Astrocyte (in vitro differentiated cells and primary cell): Measurements from ENCODE around the gene RNF214. TPM values are rescaled to one million over a fixed set of nuclear protein-coding genes. Genes with fewer than 3 reads are reported as not detected.

Source experiments
- DNase-seq: peaks from one replicate; pipeline ENCODE4 v3.0.0-alpha.2; 2010; ENCODE audit warnings: low read depth
- FAIRE-seq: peaks from 2 replicates; lab custom pipeline; 2011; peaks lifted over from hg19 to GRCh38; lab: Jason Lieb, UNC
- H2AFZ ChIP-seq: 2 replicates; pipeline ENCODE4 v1.6.0; 2012; ENCODE audit warnings: low read depth, low read length, inconsistent platforms
- H3K27ac ChIP-seq: 2 replicates; pipeline ENCODE4 v1.5.1; 2011; ENCODE audit warnings: low read depth, low read length, inconsistent platforms
- H3K27me3 ChIP-seq: 2 replicates; pipeline ENCODE4 v1.6.0; 2011; ENCODE audit warnings: low read length, inconsistent platforms; ENCODE audit not compliant: insufficient read depth
- H3K36me3 ChIP-seq: 2 replicates; pipeline ENCODE4 v1.5.1; 2011; ENCODE audit warnings: low read length, inconsistent platforms; ENCODE audit not compliant: insufficient read depth
- H3K4me1 ChIP-seq: 2 replicates; pipeline ENCODE4 v1.5.1; 2011; ENCODE audit warnings: low read length, inconsistent platforms; ENCODE audit not compliant: insufficient read depth
- H3K4me2 ChIP-seq: 2 replicates; pipeline ENCODE4 v1.6.0; 2012; ENCODE audit warnings: low read length, inconsistent platforms
- H3K4me3 ChIP-seq: 2 replicates; pipeline ENCODE4 v1.5.1; 2011; ENCODE audit warnings: low read depth, mild to moderate bottlenecking, low read length, inconsistent platforms; ENCODE audit not compliant: insufficient read depth
- H3K79me2 ChIP-seq: 2 replicates; pipeline ENCODE4 v1.6.0; 2012; ENCODE audit warnings: mild to moderate bottlenecking, low read length, inconsistent platforms; ENCODE audit not compliant: insufficient read depth
- H3K9ac ChIP-seq: 2 replicates; pipeline ENCODE4 v1.6.0; 2012; ENCODE audit warnings: mild to moderate bottlenecking, low read length, inconsistent platforms
- H3K9me3 ChIP-seq: 2 replicates; pipeline ENCODE4 v1.5.1; 2012; ENCODE audit warnings: low read depth, mild to moderate bottlenecking, low read length, inconsistent platforms; ENCODE audit not compliant: insufficient read depth
- H4K20me1 ChIP-seq: 2 replicates; pipeline ENCODE4 v1.6.0; 2012; ENCODE audit warnings: low read length, inconsistent platforms; ENCODE audit not compliant: insufficient read depth
- H3K27ac Mint-ChIP-seq: one replicate; pipeline ENCODE4 v1.8.0; 2021; ENCODE audit warnings: mild to moderate bottlenecking, mixed read lengths; ENCODE audit not compliant: unreplicated experiment
- H3K27me3 Mint-ChIP-seq: one replicate; pipeline ENCODE4 v1.8.0; 2021; ENCODE audit warnings: low read depth, mixed read lengths; ENCODE audit not compliant: unreplicated experiment
- H3K36me3 Mint-ChIP-seq: one replicate; pipeline ENCODE4 v1.8.0; 2021; ENCODE audit warnings: low read depth, mixed read lengths; ENCODE audit not compliant: unreplicated experiment
- H3K4me1 Mint-ChIP-seq: one replicate; pipeline ENCODE4 v1.8.0; 2021; ENCODE audit warnings: low read depth, mixed read lengths; ENCODE audit not compliant: unreplicated experiment
- H3K4me3 Mint-ChIP-seq: one replicate; pipeline ENCODE4 v1.8.0; 2021; ENCODE audit warnings: mild to moderate bottlenecking, moderate library complexity, mixed read lengths; ENCODE audit not compliant: unreplicated experiment
- H3K9me3 Mint-ChIP-seq: one replicate; pipeline ENCODE4 v1.8.0; 2021; ENCODE audit warnings: mild to moderate bottlenecking, mixed read lengths; ENCODE audit not compliant: unreplicated experiment
- EZH2 ChIP-seq: IDR thresholded peaks from 2 replicates; pipeline ENCODE4 v1.6.1; 2012; ENCODE audit warnings: mild to moderate bottlenecking, low read length, inconsistent platforms; ENCODE audit not compliant: insufficient read depth
- total RNA-seq: library from RNA; stranded (reverse); gene quantifications from 2 replicates; pipeline ENCODE4 v1.2.1, GENCODE V29; 2021
- TF ChIP-seq, protein P1 (sequence below): IDR thresholded peaks from 2 replicates; pipeline ENCODE4 v1.5.1; 2011; ENCODE audit warnings: low read depth, mild to moderate bottlenecking, inconsistent platforms, low read length, moderate library complexity; ENCODE audit not compliant: insufficient read depth

The RNF214 gene
- total RNA-seq, 1 donor from 2014 or later = 23.6 TPM

DNA sequence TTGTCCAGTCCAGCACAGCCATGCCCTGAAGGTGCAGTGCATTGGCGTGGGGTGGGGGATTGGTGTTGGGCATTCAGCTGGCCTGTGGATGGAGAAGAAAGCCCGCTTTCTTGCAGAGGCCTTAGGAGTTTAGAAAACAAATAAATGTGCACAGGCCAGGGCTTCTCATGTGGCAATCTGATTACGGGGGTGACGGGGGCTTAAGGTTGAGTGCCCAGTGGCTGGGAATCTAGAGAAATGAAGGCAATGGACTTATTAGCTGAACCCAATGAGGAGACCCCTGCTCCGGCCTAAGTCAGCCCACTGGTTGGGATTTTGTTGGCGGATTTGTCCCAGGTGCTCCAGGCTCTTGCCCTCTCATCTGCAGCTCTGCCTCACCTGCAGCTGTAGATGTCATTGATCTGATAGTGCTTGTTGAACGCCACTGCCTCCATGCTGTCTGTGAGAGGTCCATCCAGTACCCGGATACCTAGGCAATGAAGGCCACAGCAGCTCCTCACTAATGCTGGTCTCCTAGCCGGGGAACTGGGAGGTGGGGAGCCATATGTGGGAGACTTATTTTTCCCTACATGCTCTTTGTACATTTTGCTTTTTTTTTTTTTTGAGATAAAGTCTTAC, 6.8 kb upstream of the RNF214 start:
- H3K4me1 Mint-ChIP-seq = peaks cover 11% of the 10 kb centered on the region
- no peak for FAIRE-seq

DNA sequence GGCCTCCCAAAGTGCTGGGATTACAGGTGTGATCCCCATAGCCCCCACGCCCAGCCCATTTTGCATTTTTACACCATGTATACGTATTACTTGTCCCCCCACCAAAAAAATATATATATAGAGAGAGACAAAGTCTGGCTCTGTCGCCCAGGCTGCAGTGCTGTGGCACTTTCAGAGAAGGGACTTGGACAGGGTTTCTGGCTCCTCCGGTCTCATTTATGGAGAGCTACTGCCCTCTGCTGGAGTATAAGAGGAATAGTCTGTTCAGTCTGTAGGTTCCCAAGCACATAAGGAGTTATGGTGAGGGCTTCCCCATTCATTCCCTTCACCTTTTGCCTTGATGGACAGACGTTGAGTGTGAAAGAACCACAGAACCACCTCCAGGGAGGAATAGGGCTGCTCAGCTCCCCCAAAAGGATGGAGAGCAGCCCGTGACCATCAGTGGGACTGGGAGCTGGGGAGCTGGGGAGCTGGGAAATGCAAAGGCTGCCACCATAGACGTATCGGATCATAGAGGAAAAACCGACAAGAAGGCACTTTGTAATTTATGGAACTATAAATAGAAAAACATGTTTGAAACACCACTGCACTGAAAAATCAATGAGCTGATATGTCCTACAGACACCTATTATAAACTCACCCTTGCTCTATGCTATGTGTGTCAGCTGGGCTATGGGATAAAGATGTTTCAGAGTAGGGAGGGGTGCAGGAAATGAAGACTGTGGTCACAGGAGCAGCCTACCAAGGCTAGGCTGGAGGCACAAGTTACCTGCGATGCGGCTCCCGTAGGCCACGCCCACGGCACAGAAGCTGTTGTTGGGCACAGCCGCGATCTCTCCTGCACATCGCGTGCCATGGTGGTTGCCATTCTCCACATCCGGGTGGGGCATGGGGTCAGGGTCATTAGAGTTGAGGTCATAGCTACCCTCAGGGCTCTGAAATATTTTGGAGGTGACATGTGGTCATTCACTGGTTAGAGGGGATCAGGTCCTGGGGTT, 5.8 kb upstream of the RNF214 start:
- peak; percentile 74 for FAIRE-seq

More for the DNA sequence above, 6.8 kb upstream of the RNF214 start:
- no peaks in the 10 kb centered on the region for H3K9me3 ChIP-seq
- H3K4me2 ChIP-seq = no peak overlapping the region
- H3K79me2 ChIP-seq = peaks cover 20% of the 10 kb centered on the region
- Mint-ChIP-seq H3K27ac (no peak overlapping the region), H3K4me3 (no peak overlapping the region), H3K36me3 (peaks cover 31% of the 10 kb centered on the region), H3K27me3 (no peaks in the 10 kb centered on the region), H3K9me3 (no peaks in the 10 kb centered on the region)
- peaks cover 47% of the 10 kb centered on the region for H3K36me3 ChIP-seq
- no peak overlapping the region for H3K4me3 ChIP-seq
- H3K9ac ChIP-seq = no peak overlapping the region
- H3K4me1 ChIP-seq = peaks cover 15% of the 10 kb centered on the region
- no peak overlapping the region for H3K27ac ChIP-seq
- no peak overlapping the region for H2AFZ ChIP-seq
- DNase-seq = no peak
- H3K27me3 ChIP-seq = no peaks in the 10 kb centered on the region
- peaks cover 37% of the 10 kb centered on the region for H4K20me1 ChIP-seq
- TF ChIP-seq, protein P1, sequence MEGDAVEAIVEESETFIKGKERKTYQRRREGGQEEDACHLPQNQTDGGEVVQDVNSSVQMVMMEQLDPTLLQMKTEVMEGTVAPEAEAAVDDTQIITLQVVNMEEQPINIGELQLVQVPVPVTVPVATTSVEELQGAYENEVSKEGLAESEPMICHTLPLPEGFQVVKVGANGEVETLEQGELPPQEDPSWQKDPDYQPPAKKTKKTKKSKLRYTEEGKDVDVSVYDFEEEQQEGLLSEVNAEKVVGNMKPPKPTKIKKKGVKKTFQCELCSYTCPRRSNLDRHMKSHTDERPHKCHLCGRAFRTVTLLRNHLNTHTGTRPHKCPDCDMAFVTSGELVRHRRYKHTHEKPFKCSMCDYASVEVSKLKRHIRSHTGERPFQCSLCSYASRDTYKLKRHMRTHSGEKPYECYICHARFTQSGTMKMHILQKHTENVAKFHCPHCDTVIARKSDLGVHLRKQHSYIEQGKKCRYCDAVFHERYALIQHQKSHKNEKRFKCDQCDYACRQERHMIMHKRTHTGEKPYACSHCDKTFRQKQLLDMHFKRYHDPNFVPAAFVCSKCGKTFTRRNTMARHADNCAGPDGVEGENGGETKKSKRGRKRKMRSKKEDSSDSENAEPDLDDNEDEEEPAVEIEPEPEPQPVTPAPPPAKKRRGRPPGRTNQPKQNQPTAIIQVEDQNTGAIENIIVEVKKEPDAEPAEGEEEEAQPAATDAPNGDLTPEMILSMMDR = no peak
- no peak for TF ChIP-seq EZH2

More for the DNA sequence above, 5.8 kb upstream of the RNF214 start:
- Histone ChIP-seq H3K27me3 (no peaks in the 10 kb centered on the region), H4K20me1 (peaks cover 40% of the 10 kb centered on the region), H3K4me3 (no peak overlapping the region), H3K9me3 (no peaks in the 10 kb centered on the region), H3K27ac (no peak overlapping the region), H2AFZ (no peak overlapping the region), H3K4me1 (peaks cover 21% of the 10 kb centered on the region), H3K4me2 (no peak overlapping the region), H3K9ac (no peak overlapping the region), H3K36me3 (peaks cover 41% of the 10 kb centered on the region), H3K79me2 (peaks cover 30% of the 10 kb centered on the region)
- DNase-seq = no peak
- no peak overlapping the region for H3K4me3 Mint-ChIP-seq
- peaks cover 25% of the 10 kb centered on the region for H3K36me3 Mint-ChIP-seq
- H3K27ac Mint-ChIP-seq = no peak overlapping the region
- no peak for TF ChIP-seq EZH2
- TF ChIP-seq, protein P1 = peak; percentile 79
- H3K27me3 Mint-ChIP-seq = no peaks in the 10 kb centered on the region
- no peaks in the 10 kb centered on the region for H3K9me3 Mint-ChIP-seq
- peaks cover 15% of the 10 kb centered on the region for H3K4me1 Mint-ChIP-seq
